Vagina (tissue), 2 donors: ENCODE data around the gene PFKFB4.

Experiments used
- CTCF ChIP-seq, 3 experiments: fragments of 450-650 bp in 2 of 3; fragments of 200-600 bp in 1 of 3; sonication (generic) in 1 of 3; IDR thresholded peaks; one replicate each; pipeline ENCODE4 v1.5.1; 2017 to 2019; ENCODE audit warnings: antibody characterized with exemption in 3 of 3, mild to moderate bottlenecking in 2 of 3, moderate library complexity in 2 of 3
- POLR2A ChIP-seq, 2 donors: fragments of 450-650 bp; IDR thresholded peaks; one replicate each; pipeline ENCODE4 v1.6.1; 2017; ENCODE audit warnings: antibody characterized with exemption in 2 of 2, mild to moderate bottlenecking in 2 of 2, moderate library complexity in 2 of 2
- POLR2AphosphoS5 ChIP-seq, 2 donors: sonication (generic); formaldehyde crosslinking; IDR thresholded peaks; one replicate each; pipeline ENCODE4 v1.9.0; 2017; ENCODE audit warnings: antibody characterized with exemption in 2 of 2, mild to moderate bottlenecking in 2 of 2, low read depth in 1 of 2; ENCODE audit not compliant: insufficient read depth in 1 of 2

GRCh38 chr3:48546203-48546829 is 10.3 kb downstream of the PFKFB4 start:
- TF ChIP-seq CTCF (IDR thresholded peaks at IDR 0.05) (no peak), POLR2A (IDR thresholded peaks at IDR 0.05) (no peak), POLR2AphosphoS5 (IDR thresholded peaks at IDR 0.05; ENCODE audit: insufficient read depth in 1 of 2, low read depth in 1 of 2) (no peak)
